Prostate gland (tissue), 2 donors: Measurements from ENCODE around the gene ADK.

ENCODE experiments used
- POLR2A ChIP-seq: fragments of 450-650 bp; IDR thresholded peaks from one replicate; pipeline ENCODE4 v1.6.1; 2016; ENCODE audit warnings: antibody characterized with exemption, mild to moderate bottlenecking
- TF ChIP-seq, protein P1 (sequence below), 4 experiments: fragments of 200-600 bp in 2 of 4; fragments of 450-650 bp in 2 of 4; sonication (generic) in 2 of 4; IDR thresholded peaks; 1 replicate in 3 of 4; 2 replicates in 1 of 4; pipeline ENCODE4 v1.5.1; 2016 to 2019; ENCODE audit warnings: antibody characterized with exemption in 4 of 4, mild to moderate bottlenecking in 2 of 4, moderate library complexity in 2 of 4

- TF ChIP-seq, protein P1, sequence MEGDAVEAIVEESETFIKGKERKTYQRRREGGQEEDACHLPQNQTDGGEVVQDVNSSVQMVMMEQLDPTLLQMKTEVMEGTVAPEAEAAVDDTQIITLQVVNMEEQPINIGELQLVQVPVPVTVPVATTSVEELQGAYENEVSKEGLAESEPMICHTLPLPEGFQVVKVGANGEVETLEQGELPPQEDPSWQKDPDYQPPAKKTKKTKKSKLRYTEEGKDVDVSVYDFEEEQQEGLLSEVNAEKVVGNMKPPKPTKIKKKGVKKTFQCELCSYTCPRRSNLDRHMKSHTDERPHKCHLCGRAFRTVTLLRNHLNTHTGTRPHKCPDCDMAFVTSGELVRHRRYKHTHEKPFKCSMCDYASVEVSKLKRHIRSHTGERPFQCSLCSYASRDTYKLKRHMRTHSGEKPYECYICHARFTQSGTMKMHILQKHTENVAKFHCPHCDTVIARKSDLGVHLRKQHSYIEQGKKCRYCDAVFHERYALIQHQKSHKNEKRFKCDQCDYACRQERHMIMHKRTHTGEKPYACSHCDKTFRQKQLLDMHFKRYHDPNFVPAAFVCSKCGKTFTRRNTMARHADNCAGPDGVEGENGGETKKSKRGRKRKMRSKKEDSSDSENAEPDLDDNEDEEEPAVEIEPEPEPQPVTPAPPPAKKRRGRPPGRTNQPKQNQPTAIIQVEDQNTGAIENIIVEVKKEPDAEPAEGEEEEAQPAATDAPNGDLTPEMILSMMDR (IDR thresholded peaks at IDR 0.05) = no peak
- TF ChIP-seq POLR2A = no peak
Measured at GRCh38 chr10:74417397-74417796, 266.4 kb downstream of the ADK start.
